DLD1 (cell line): ENCODE results near the gene GALNT17.

Experiments used
- in situ Hi-C: cut with HindIII; loops from 2 replicates; pipeline ENCODE4 v1.10.0; 2017; ENCODE audit warnings: low sequenced_read_pairs

The GALNT17 gene

DNA sequence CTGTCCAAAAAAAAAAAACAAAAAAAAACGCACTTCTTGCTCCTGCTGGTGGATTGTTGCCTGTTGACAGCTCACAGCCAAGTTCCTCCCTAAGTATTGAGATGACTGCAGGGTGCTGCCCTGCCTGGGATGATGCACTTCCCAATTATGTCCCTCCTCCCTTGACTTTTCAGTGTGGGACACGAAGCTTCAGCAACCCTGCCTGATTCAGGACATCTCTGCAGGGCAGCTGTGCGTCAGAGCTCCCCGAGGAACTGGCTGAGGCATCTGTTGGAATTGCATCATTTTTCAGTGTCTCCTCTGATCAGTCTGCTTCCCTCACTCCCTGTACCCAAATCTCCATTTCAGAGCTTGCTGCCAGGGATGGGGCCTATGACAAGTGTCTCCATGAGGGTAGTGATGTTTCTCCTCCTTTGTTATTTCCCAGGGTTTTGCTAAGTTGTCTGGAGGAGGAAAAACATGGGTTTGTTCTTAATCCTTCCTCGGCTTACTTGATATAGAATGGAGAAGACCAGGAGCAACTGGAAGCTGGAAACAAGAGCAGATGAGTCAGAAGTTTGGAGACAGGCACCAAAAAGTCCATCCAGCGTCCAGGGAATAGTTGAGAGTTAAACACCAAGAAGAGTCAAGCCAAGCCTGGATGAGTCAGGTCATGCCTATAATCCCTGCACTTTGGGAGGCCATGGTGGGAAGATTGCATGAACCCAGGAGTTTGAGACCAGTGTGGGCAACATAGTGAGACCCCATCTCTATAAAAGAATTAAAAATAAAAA lies 355.1 kb downstream of the GALNT17 start:
- in situ Hi-C loops: no loop called here

DNA sequence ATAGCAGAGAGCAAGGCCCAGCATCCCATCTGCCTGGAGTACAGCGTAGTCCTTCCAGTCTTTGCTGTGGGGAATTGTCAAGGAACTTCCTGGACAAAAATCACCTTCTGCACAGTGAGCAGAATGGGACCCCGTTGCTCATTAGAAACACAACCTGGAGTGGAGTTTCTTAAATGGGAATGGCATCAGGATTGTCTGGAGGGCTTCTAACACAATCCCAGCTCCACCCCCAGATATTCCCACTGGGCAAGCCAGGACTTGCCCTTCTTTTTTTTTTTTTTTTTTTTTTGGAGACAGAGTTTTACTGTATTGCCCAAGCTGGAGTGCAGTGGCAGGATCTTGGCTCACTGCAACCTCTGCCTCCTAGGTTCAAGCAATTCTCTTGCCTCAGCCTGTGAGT lies 356.4 kb downstream of the GALNT17 start:
- in situ Hi-C loops: no loop called here

DNA sequence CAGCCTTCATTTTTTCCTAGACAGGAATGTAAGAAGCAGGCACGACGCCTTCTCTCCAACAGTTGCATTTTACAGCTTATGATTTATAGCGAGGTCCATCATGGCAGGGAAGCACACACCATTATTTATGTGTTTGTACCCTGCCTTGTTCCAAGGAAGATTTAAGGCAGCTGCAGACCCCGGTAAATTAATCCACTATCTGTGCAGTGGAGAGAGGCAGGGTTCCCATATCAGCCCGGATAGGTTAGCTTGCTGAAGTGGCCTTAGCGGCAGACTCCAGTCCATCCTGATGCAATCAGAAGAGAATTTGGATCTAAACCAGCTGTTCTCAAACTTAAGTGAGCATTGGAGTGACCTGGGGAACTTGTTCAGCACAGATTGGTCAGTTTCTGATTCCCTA lies 359.4 kb downstream of the GALNT17 start:
- in situ Hi-C loops: no loop called here

DNA sequence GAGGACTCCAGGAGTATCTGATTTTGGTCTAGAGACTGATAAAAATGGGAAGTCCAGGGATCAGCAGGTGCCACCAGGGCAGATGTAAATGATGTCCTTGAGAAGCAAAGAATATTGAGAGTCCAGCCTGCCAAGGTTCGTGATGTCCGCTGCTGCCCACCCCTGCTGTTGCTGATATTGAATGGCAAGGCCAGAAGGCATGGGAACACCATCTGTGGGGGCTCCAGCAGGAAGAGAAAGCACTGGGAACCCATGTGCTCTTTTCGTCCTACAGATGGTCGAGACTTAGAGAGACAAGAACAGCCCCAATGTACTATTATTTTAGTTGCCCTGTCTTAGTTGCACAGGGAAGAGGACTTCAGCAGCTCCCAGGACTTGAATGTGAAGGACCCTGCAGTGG lies 363.9 kb downstream of the GALNT17 start:
- in situ Hi-C loops: no loop called here

DNA sequence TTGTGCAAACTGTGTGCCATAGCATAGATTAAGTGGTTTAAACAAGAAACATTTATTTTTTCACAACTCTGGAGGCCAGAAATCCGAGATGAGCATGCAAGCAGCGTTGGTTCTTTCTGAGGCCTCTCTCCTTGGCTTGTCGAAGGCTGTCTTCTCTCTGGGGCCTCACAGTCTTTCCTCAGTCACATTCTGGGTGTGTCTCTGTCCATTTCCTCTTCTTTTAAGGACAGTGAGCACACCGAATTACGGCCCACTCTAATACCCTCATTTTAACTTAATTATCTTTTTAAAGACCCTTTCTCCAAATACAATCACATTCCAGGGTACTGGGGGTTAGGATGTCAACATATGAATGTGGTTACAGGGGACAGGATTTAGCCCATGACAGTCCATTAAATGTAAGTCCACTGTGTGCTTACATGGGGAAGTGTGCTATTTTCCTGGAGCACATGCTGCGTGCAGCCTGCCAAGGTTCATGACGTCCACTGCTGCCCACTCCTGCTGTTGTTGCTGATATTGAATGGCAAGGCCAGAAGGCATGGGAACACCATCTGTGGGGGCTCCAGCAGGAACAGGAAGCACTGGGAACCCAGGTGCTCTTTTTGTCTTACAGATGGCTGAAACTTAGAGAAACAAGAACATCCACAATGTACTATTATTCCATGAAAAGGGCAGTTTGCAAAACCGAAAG lies 365.5 kb downstream of the GALNT17 start:
- in situ Hi-C loops: no loop called here

DNA sequence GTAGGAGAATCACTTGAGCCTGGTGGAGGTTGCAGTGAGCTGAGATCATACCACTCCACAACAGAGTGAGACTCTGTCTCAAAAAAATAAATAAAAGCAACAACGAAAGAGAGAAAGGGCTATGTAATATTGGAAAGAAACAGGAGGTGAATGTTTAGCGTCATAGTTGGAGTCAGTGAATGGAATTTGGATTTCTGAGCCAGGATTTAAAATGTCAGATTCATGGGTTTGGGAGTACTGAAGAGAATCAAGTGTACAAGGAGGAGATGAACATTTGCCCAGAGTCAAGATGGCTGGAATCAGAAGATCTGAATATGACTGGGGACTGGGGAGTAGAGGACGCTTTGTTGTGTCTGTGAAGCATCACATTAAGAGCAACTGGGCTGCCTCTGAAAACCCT lies 366.4 kb downstream of the GALNT17 start:
- in situ Hi-C loops: no loop called here

DNA sequence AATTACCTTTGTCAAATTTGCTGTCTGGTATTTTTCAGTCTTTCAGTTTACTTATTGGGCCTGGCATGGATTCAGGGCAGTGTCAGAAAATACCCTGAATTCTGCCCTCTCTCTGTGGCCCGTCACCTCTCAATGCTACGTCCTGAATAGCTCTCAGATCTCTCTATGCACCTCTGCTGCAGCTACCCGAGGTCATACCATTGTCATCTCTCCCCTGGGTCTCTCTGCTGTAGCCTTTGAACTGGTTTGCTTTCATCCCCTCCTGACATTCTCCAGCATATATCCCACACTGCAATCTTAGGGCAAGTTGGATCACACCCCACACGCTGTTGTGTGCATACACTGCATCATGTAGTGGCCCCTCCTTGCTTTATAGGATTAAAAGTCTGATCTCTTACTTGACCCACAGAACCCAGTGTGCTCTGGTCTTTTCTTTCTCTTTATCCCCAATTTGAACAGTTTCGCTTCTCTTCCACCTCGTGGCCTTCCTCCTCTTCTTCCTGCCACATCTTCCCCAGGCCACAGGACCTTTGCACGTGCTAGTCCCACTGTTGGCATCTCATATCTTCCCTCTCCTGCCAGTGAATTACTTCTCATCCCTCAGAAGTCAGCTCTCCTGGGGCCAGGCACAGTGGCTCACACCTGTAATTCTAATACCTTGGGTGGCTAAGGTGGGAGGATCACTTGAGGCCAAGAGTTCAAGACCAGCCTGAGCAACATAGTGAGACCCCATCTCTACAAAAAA lies 372.9 kb downstream of the GALNT17 start:
- in situ Hi-C loops: no loop called here

DNA sequence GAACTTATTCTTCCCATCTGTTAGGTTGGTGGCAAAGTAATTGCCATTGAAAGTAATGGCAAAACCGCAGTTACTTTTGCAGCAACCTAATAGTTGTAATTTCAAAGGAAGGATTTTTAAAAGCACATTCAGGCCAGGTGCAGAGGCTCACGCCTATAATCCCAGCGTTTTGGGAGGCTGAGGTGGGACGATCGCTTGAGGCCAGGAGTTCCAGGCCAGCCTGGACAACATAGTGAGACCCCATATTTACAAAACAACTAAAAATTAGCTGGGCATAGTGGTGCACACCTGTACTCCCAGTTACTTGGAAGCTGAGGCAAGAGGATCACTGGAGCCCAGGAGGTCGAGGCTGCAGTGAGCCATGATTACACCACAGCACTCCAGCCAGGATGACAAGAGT lies 374.9 kb downstream of the GALNT17 start:
- in situ Hi-C loops: no loop called here

DNA sequence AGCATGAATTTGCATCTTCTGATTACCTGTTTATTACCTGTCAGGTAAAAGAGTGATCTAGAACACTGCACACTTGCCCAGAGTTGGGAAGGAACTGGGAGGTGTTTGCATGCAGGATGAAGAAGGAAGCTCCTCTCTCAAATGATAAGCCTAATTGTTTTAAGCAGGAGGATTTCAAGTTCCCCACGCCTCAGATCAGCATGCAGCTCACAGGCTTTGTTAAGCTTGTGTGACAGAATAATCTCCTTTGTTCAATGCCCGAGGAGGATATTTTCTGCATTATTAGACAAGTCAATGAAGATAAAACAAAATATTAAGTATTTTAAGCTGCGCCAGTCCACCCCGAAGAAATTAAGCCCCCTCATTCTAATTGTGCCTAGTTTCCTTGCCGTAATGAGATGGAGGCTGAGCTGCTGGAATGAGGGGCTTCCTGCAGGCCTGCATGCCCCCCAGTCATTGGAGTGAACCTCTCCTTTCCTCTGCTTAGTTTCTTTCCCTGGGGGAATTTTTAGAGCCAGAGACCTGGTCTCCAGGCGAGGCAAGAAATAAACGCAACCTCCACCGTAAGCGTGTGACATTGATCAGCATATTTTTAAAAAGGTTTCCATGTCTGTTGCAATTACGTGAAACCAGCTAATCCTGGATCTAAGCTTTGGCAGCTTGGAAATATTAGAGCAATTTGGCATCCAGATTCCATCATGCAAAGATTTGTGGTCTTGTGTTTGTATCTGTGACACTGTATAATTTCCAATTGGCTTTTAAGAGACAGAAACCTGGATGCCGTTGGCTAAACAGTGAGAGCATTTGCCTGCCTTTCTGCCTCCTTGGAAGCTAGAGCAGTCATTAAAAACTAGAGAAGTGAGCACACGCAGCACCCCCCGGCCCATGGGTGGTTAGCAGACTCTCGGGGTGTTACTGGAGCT lies 376.0 kb downstream of the GALNT17 start:
- in situ Hi-C loops: no loop called here

DNA sequence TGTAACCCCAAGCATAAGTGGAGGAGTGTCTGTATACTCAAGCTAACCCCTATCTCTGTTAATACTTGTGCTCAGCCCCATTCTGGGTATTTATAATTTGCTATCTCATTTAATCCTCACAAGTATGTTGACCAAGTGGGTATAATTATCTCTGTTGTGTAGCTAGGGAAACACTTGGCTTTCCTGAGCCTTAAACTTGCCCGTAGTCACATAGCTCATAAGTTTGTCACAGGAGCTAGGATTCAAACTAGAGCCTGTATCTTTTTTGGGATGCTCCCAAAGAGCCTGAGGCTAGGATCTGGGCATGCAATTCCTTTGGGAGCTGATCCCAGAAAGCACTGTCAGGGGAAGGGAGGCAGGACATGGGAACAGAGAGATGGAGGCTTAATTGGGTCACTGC lies 377.4 kb downstream of the GALNT17 start:
- in situ Hi-C loops: no loop called here

DNA sequence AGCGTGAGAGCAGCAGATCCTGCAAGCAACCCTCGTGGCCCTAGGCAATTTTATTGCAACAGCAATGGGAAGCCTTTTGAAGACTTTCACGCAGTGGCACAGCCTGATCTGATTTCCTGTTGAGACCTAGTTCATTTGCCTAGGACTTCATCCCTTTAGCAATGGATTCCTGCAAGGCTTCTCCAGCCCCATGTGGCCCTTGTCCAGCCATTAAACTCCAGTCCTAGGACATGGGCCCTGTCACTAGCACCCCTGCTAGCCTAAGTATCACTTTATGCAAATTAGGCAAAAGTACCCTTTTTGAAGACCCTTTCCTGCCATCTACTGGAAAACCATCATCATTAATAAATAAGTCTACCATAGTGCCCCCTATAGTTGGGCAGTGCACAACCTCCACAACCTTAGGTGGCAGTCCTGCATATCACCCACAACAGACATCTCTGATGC lies 379.4 kb downstream of the GALNT17 start:
- in situ Hi-C loops: no loop called here

DNA sequence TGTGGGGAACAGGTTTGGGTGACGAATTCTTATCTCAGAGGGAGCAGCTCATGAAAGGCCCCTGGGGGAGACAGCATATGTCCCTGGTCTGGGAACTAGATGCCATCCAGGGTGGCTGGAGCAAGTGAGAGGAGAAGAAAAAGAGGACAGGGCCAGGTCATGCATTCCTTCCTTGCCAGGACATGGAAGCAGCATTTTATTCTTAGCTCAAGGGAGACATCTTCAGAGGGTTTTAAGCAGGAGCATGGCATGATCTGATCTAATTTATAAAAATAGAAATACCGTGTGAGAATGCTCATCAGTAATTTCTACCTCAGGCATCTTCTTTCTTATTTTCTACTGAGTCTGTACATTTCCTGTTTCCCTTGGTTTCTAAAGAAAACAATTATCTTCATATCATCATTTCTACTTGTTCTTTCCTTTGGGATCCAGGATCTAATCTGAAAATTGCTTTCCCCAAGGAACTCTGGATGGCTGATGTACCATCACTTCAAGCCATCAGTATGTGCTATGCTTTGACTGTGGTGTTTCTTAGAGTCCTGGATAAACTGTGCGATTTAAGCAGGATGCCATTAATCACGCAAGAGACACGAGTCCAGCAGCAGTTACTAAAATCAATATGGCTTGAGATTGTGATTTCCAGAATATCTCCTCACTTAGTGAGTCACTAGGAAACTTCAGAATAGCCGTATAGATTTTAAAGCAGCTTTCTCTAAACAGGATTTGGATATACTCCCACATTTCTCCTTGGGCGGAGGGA lies 386.2 kb downstream of the GALNT17 start:
- in situ Hi-C loops: no loop called here

DNA sequence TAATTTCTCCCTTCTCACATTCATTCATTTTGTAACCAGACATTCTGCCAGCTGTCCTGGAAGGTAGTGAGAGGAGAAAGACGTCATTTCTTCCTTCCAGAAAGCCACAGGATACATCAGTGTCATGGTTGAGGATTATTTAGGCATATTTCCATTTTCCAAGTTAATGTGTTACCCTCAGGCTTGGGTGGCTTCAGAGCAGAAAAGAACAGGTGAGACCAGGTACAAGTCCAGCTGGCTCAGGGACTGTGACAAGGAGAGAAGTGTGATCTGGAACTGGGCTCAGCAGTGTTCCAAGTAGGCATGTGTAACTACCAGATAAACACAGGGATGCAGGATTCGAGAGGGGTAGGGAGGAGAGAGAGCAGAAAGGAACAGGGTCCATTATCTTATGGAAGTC lies 386.9 kb downstream of the GALNT17 start:
- in situ Hi-C loops: no loop called here

DNA sequence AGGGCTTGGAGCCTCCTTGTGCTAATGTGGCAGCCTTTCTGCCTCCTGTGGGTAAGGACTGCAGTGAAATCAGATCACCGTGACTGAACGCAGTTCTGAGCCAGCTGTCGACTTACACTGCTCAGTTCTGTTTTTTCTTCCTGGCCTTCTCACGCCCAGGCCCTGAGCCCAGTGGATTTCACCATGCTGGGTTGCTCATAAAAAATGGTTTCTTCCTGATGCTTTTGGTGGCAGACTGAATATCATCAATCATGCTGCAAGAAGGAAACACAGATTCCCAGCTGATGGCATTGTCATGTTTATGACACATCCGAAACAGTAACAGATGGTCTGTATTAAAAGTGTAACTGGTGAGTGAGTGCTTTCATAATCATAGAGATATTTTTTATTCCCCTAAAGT lies 389.6 kb downstream of the GALNT17 start:
- in situ Hi-C loops: no loop called here

DNA sequence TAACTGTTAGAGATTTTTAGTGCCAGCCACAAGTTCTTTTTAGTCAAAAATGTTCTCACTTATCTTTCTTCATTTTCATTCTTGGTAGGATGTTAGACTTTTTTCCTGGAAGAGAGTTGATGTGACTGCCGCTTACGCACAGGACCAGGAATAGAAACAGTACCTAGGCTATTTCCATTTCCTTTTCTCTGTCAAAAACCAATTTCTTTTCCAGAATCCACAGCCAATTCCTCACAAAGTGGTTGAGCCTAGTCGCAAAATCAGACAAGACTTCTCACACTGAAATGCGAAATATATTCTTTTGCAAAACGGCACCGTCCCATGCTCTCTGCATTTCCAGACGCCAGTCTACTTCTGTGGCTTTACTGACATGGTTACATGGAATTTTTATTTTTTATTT lies 394.2 kb downstream of the GALNT17 start:
- in situ Hi-C loops: no loop called here

DNA sequence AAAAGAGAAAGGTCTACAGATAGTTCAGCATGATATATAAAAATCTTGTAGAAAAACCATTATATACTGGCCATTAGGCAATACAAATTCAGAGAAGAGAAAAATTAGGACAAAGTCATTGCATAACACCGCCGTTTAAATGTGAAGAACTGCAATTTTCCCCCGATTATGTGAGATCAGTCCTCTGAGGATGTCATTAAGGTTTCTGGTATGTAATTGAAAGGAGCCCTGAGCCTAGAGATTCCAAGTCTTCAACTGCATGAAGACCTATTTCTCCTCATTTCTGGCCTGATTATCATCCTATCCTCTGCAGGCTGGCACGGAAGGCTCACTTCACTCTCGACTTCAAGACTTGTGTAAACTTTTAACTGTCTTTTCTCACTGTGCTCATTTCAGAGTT lies 395.3 kb downstream of the GALNT17 start:
- in situ Hi-C loops: no loop called here

DNA sequence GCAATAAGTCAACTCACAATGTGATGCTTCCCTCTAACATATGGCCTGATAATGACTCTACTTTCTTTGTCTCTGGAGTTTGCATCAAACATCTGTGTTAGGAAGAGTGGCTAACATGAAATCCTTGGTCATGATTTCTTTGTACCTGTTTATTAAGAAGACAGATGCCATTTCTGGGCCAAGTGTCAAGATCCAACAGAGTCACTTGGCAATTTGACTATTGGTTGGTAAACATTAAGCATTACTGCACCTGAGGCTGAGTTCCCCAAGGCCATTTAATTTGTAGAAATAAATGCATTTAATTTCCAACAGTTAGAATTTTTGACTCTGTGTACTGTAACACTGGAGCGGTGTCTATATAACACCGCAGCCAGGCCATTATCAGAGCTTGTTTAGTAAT lies 403.7 kb downstream of the GALNT17 start:
- in situ Hi-C loops: no loop called here

DNA sequence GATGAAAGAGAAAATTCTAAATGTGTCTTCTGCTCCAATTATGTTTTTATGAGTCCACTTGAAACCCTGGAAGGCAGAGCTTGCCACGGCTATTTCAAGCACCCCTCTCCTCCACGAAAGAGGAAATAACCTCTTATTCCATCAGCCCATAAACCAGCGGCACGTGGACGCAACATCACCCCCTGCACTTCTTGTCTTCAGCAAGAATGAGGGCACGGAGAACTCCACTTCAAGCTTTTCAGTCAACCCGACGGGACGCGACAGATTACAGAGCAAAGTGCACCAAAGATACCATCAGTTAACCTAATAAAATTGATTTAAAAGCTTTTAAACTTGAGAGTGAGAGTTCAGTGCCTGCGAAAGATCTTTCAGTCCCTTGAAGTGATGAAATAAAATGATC lies 406.3 kb downstream of the GALNT17 start:
- in situ Hi-C loops: no loop called here

DNA sequence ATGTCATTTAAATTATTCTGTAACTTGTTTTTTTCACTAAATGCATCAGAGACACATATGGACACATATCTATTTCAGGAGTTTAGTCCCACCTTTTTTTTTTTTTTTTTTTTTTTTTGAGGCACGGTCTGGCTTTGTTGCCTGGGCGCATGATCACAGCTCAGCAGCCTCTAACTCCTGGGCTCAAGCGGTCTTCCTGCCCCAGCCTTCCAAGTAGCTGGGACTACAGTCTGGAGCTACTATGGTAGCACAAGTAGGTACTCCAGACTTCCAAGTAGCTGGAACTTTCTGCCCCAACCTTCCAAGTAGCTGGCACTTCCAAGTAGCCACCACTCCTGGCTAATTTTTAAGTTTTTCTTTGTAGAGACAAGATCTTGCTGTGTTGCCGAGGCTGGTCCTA lies 407.7 kb downstream of the GALNT17 start:
- in situ Hi-C loops: no loop called here

DNA sequence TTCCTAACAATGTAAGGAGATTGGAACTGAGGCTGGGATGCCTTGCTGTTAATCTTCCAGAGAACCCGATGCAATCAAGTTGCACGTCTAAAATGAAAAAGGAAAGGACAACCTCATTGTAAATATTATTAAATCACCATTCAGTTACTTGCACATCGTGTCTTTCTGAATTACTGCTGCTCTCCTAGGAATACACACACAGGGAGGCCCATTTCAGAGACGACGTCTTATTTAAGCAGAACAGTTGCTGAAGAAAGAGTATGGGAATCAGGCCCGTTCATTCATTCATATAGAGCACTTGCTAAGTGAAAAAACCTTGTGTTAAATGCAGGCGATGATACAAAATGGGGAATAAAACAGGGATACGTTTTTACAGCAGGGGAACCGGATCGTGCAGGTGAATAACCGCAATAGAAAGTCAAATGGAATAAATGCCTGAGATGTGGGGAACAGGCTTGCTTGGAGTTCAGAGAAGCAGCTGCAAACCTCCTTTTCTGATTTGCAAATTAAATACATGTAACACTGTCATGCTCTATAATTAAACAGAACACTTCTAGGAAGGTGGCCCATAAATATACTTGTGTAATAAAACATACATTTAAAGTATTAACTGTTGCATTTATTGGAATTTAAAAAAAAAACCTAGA lies 409.9 kb downstream of the GALNT17 start:
- in situ Hi-C loops: no loop called here
